ENCODE measurements around the gene ARL6. TPM values are rescaled to one million over a fixed set of nuclear protein-coding genes. Genes with fewer than 3 reads are reported as not detected.
A peak's percentile ranks its signal among the peaks of the same experiment; 100 is the strongest.

ARL6 gene
- total RNA-seq, 6 experiments from 2014 or later = 1.4 to 3.3 (median 2.6) TPM

DNA sequence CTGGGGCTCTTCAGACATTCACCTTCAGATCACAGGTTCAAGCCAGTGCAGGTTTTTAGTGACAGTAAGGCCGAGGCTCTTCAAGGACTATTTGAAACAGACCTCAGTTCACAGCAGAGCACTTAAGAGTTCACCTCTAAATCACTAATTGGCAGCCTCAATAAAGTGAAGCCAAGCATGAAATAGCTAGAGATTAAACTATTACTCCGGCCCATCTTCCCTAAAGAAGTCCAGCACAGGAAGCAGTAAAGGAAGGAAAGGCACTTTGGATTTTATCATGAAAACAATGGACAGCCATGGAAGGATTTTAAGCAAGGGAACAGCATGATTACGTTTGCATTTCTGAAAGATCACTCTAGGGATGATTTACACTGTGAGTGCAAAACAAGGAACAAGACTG lies 27.6 kb upstream of the ARL6 start:
- H3K27ac ChIP-seq = no peak overlapping the region
- H3K27me3 ChIP-seq = no peaks in the 10 kb centered on the region
- H3K36me3 ChIP-seq = no peaks in the 10 kb centered on the region
- DNase-seq (no peak), ATAC-seq (peak; percentile 29 to 67 (median 40))
- WGBS (ENCODE audit: insufficient coverage, low coverage, low lambda C conversion rate, missing lambda C conversion rate) = 30% methylated on average over 3 of the region's 3 CpGs
- intact Hi-C loops (cut with DNase I) = no loop called here
- TF ChIP-seq POLR2A (IDR thresholded peaks at IDR 0.05) = no peak
- TF ChIP-seq, protein P1, sequence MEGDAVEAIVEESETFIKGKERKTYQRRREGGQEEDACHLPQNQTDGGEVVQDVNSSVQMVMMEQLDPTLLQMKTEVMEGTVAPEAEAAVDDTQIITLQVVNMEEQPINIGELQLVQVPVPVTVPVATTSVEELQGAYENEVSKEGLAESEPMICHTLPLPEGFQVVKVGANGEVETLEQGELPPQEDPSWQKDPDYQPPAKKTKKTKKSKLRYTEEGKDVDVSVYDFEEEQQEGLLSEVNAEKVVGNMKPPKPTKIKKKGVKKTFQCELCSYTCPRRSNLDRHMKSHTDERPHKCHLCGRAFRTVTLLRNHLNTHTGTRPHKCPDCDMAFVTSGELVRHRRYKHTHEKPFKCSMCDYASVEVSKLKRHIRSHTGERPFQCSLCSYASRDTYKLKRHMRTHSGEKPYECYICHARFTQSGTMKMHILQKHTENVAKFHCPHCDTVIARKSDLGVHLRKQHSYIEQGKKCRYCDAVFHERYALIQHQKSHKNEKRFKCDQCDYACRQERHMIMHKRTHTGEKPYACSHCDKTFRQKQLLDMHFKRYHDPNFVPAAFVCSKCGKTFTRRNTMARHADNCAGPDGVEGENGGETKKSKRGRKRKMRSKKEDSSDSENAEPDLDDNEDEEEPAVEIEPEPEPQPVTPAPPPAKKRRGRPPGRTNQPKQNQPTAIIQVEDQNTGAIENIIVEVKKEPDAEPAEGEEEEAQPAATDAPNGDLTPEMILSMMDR (IDR thresholded peaks at IDR 0.05) = no peak
- no peak overlapping the region for H3K4me3 ChIP-seq
- no peaks in the 10 kb centered on the region for H3K4me1 ChIP-seq
- no peaks in the 10 kb centered on the region for H3K9me3 ChIP-seq

- DNase-seq (no peak), ATAC-seq (no peak)
- TF ChIP-seq, protein P1 (IDR thresholded peaks at IDR 0.05) = no peak
- no peak for TF ChIP-seq POLR2A (IDR thresholded peaks at IDR 0.05)
- H3K4me1 ChIP-seq = no peaks in the 10 kb centered on the region
- no peak overlapping the region for H3K4me3 ChIP-seq
- H3K27me3 ChIP-seq = no peaks in the 10 kb centered on the region
- intact Hi-C loops (cut with DNase I) = no loop called here
- WGBS (ENCODE audit: insufficient coverage, low coverage, low lambda C conversion rate, missing lambda C conversion rate) = 33% methylated on average over 1 of the region's 1 CpG
- H3K36me3 ChIP-seq = no peaks in the 10 kb centered on the region
- H3K27ac ChIP-seq = no peak overlapping the region
- H3K9me3 ChIP-seq = no peaks in the 10 kb centered on the region
Measured at GRCh38 chr3:97738761-97739160, 25.8 kb upstream of the ARL6 start.

GRCh38 chr3:97742036-97742435 lies 22.5 kb upstream of the ARL6 start:
- DNase-seq (no peak), ATAC-seq (no peak)
- no peaks in the 10 kb centered on the region for H3K9me3 ChIP-seq
- H3K4me3 ChIP-seq = no peak overlapping the region
- H3K4me1 ChIP-seq = no peaks in the 10 kb centered on the region
- no peak overlapping the region for H3K27ac ChIP-seq
- no peaks in the 10 kb centered on the region for H3K36me3 ChIP-seq
- 53% methylated on average over 3 of the region's 3 CpGs for WGBS (ENCODE audit: insufficient coverage, low coverage, low lambda C conversion rate, missing lambda C conversion rate)
- TF ChIP-seq, protein P1 (IDR thresholded peaks at IDR 0.05) = no peak
- TF ChIP-seq POLR2A (IDR thresholded peaks at IDR 0.05) = no peak
- H3K27me3 ChIP-seq = no peaks in the 10 kb centered on the region
- intact Hi-C loops (cut with DNase I) = no loop called here

DNA sequence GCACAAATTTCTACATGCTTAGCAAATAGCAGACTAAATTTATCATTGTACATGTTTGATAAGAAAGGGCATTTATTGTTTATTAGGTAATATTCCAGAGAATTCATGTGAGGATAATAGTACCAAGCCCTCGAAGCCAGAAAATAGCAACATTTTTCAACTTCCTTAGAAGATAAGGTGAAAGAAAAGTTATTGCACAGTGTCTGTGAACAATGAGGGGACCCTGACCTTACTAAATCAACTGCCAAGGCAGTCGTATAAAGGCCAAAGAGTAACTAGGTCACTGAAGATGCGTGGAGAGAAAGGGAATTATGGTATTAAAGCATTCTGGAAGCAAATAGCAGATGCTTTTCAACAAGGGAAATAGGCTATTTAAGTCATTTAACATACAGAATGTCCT lies 20.3 kb upstream of the ARL6 start:
- intact Hi-C loops (cut with DNase I) = no loop called here

More for the DNA sequence above, 20.3 kb upstream of the ARL6 start:
- ATAC-seq (peak; percentile 34 to 69 (median 52)), DNase-seq (no peak)
- H3K4me3 ChIP-seq = no peak overlapping the region
- TF ChIP-seq, protein P1 (IDR thresholded peaks at IDR 0.05) = no peak
- TF ChIP-seq POLR2A (IDR thresholded peaks at IDR 0.05) = no peak
- no peaks in the 10 kb centered on the region for H3K27me3 ChIP-seq
- H3K9me3 ChIP-seq = no peaks in the 10 kb centered on the region
- WGBS (ENCODE audit: insufficient coverage, low coverage, low lambda C conversion rate, missing lambda C conversion rate) = 16% methylated on average over 3 of the region's 3 CpGs
- H3K36me3 ChIP-seq = no peaks in the 10 kb centered on the region
- no peak overlapping the region for H3K27ac ChIP-seq
- no peaks in the 10 kb centered on the region for H3K4me1 ChIP-seq

All from right lobe of liver (tissue), 6 donors.